Femur (tissue), 1 donor: ENCODE measurements around the gene LVRN.
A peak's percentile ranks its signal among the peaks of the same experiment; 100 is the strongest.

Experiments used
- DNase-seq: peaks from one replicate; pipeline ENCODE4 v3.0.0-alpha.2; 2017

Gene LVRN

GRCh38 chr5:116025866-116026265, 63.6 kb downstream of the LVRN start:
- no peak for DNase-seq

- peak; percentile 41 for DNase-seq
These were observed 69.8 kb downstream of the LVRN start, which contains the start of gene ARL14EPL for GRCh38 chr5:116032094-116032517. TSS of gene ARL14EPL (plus strand) at chr5:116032472. CDS start at chr5:116051466, 18,994 bp downstream.

- DNase-seq = no peak
These were observed 70.7 kb downstream of the LVRN start for GRCh38 chr5:116032991-116033390.

- DNase-seq = no peak
These were observed 72.8 kb downstream of the LVRN start for GRCh38 chr5:116035123-116035522.

- DNase-seq = no peak
These were observed 75.1 kb downstream of the LVRN start for GRCh38 chr5:116037236-116037822.

GRCh38 chr5:116038817-116039216, 76.5 kb downstream of the LVRN start:
- DNase-seq = peak; percentile 30

- DNase-seq = no peak
These were observed 80.1 kb downstream of the LVRN start for GRCh38 chr5:116042375-116042774.

GRCh38 chr5:116044073-116044472, 81.8 kb downstream of the LVRN start:
- DNase-seq = no peak

- DNase-seq = no peak
These were observed 83.5 kb downstream of the LVRN start for GRCh38 chr5:116045821-116046220.

- DNase-seq = no peak
These were observed 84.0 kb downstream of the LVRN start for GRCh38 chr5:116046261-116046660.

- DNase-seq = no peak
These were observed 84.5 kb downstream of the LVRN start for GRCh38 chr5:116046823-116047222.

- no peak for DNase-seq
These were observed 96.2 kb downstream of the LVRN start for GRCh38 chr5:116058346-116058936.

GRCh38 chr5:116062352-116062751, 100.1 kb downstream of the LVRN start:
- no peak for DNase-seq

- DNase-seq = no peak
These were observed 101.7 kb downstream of the LVRN start for GRCh38 chr5:116063950-116064349.

- DNase-seq = no peak
These were observed 105.9 kb downstream of the LVRN start for GRCh38 chr5:116068028-116068632.

GRCh38 chr5:116071211-116071610, 108.9 kb downstream of the LVRN start:
- DNase-seq = no peak

GRCh38 chr5:116075191-116075831, 113.0 kb downstream of the LVRN start:
- no peak for DNase-seq

- no peak for DNase-seq
These were observed 114.2 kb downstream of the LVRN start for GRCh38 chr5:116076496-116076895.
